AG04450 (cell line): ENCODE data around the gene YAP1. TPM values are rescaled to one million over a fixed set of nuclear protein-coding genes. Genes with fewer than 3 reads are reported as not detected.

Source experiments
- CTCF ChIA-PET: fragments of 300-600, 350-600 bp; formaldehyde crosslinking; extraction: SDS; loops from one replicate; lab custom pipeline; 2022; ENCODE audit warnings: antibody characterized with exemption, inconsistent platforms; lab: Charles Lee
- POLR2A ChIA-PET: fragments of 350-600 bp; formaldehyde crosslinking; extraction: SDS; loops from one replicate; lab custom pipeline; 2021; ENCODE audit warnings: antibody characterized with exemption, inconsistent platforms; lab: Yijun Ruan, JAX
- DNase-seq: peaks from one replicate; pipeline ENCODE4 v3.0.0-alpha.2; 2011; ENCODE audit warnings: low read depth, low spot score
- H3K27ac ChIP-seq: one replicate; pipeline ENCODE4 v1.5.1; 2012; ENCODE audit warnings: low read depth, low read length, control low read depth
- H3K27me3 ChIP-seq: one replicate; pipeline ENCODE4 v1.6.0; 2012; ENCODE audit warnings: low read length; ENCODE audit not compliant: control insufficient read depth, insufficient read depth
- H3K4me3 ChIP-seq: 2 replicates; pipeline ENCODE4 v1.5.1; 2011; ENCODE audit warnings: mild to moderate bottlenecking, low read depth, low read length, control low read depth
- H3K9me3 ChIP-seq: 2 replicates; pipeline ENCODE4 v1.5.1; 2012; ENCODE audit warnings: low read length; ENCODE audit not compliant: control insufficient read depth, insufficient read depth
- CTCF ChIP-seq: IDR thresholded peaks from 2 replicates; pipeline ENCODE4 v1.5.1; 2011; ENCODE audit warnings: low read depth, low read length, control low read depth, inconsistent platforms
- polyA plus RNA-seq: library from polyadenylated mRNA; depleted of rRNA; stranded (reverse); fragments of >200 nt; gene quantifications from 2 replicates; pipeline ENCODE4 v1.2.3, GENCODE V29; 2011

The YAP1 gene
- polyA plus RNA-seq, 1 experiment = 117 TPM

DNA sequence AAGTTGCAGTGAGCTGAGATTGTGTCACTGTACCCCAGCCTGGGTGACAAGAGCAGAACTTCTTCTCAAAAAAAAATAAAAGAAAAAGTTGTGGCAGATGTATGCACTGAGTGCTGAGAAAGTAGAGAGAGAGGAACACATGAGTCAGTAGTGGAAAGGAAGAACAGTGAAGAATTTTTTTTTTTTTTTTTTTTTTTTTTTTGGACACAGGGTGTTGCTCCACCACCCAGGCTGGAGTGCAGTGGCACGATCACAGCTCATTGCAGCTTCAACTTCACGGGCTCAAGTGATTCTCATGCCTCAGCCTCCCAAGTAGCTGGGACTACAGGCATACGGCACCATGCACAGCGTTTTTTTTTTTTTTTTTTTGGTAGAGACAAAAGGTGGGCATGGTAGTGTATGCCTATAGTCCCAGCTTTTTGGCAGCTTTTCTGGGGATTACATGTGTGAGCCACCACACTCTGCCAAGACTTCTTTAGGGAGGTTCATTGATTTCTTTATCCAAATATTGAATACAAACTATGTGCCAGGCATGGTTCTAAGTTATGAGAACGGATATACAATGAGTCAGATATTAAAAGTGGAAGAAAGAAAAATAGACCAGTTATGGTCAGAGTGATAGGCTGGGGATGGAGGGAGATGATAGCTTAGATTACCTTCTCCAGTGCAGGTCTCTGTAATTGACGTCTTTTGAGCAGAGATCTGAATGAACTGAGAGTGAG, 62.0 kb downstream of the YAP1 start:
- TF ChIP-seq CTCF = no peak
- POLR2A ChIA-PET = interaction anchor here (0.5 to 1.1 kb wide), 4 partner anchors 15 to 1343 kb away, joined by 4 to 5 read pairs (median 5); no protein-coding TSS in a partner anchor
- no peak for DNase-seq

GRCh38 chr11:102177126-102177525, 66.9 kb downstream of the YAP1 start:
- Histone ChIP-seq H3K27me3 (no peaks in the 10 kb centered on the region), H3K27ac (peak overlapping the region; percentile 77), H3K4me3 (no peak overlapping the region), H3K9me3 (no peaks in the 10 kb centered on the region)
- no peak for TF ChIP-seq CTCF
- ChIA-PET CTCF (interaction anchor here (1.2 kb wide), 1 partner anchor 111 kb away, joined by 3 read pairs; no protein-coding TSS in a partner anchor), POLR2A (interaction anchor here (0.7 to 2.0 kb wide), 4 partner anchors 10 to 75 kb away, joined by 5 to 12 read pairs (median 7); no protein-coding TSS in a partner anchor)
- DNase-seq = no peak

More for the DNA sequence above, 62.0 kb downstream of the YAP1 start:
- H3K9me3 ChIP-seq = no peaks in the 10 kb centered on the region
- CTCF ChIA-PET = interaction anchor here (0.5 to 2.6 kb wide), 5 partner anchors 12 to 311 kb away, joined by 3 to 7 read pairs (median 4); no protein-coding TSS in a partner anchor
- H3K4me3 ChIP-seq = no peak overlapping the region
- no peaks in the 10 kb centered on the region for H3K27me3 ChIP-seq
- peak overlapping the region; percentile 71 for H3K27ac ChIP-seq

DNA sequence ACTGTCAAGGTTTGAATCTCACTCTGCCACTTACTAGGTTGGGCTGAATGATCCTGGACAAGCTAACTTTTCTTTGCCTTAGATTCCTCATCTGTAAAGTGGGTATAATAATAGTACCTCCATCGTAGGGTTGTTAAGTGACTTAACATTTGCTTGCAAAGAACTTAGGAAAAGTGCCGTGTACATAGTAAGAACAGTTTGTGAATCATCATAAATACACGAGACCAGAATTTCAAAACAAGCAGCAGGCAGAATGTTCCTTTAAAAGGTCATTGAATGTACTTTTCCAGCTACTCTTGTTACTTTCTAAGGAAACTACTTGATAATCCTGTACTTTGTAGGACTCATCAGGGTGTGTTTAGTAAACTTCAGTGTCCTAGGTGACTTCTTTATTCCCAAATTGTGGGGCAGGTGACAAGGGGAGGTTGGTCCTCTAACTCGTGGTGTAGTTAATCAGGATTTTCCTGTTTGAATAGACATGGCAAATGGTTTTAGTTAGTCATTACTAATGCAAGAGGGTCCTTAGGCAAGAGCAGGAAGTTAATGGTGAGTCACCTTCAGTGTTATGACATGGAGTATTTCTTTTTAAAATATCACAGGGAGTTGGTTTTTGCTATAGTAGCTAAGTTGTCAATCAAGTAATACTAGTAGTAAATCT, 67.9 kb downstream of the YAP1 start:
- Histone ChIP-seq H3K27ac (peak overlapping the region; percentile 77), H3K27me3 (no peaks in the 10 kb centered on the region), H3K4me3 (no peak overlapping the region), H3K9me3 (no peaks in the 10 kb centered on the region)
- no peak for TF ChIP-seq CTCF
- ChIA-PET POLR2A (interaction anchor here (0.7 to 2.0 kb wide), 2 partner anchors 9 to 48 kb away, joined by 3 to 7 read pairs; no protein-coding TSS in a partner anchor), CTCF (interaction anchor here (1.2 kb wide), 1 partner anchor 110 kb away, joined by 3 read pairs; no protein-coding TSS in a partner anchor)
- DNase-seq = peak; percentile 54

DNA sequence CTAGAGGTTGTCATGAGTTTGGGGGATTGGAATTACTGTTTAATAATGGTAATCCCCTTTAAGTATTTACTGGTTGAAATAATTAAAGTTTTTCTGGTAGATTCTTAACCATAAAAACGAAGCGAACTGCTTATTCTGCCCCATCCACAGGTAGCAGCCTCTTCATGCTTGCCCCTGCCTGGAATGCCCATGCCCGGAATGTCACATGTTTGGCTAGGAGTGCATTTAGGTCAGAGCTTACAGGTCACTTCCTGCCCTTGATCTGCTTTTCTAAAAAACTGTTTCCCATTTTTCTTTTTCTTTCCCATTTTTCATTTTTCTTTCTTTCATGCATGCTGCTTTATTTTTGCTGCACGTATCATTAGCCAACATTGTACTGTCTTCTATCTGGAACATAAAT, 69.1 kb downstream of the YAP1 start:
- no peak overlapping the region for H3K27ac ChIP-seq
- no peaks in the 10 kb centered on the region for H3K27me3 ChIP-seq
- no peak overlapping the region for H3K4me3 ChIP-seq
- ChIA-PET POLR2A (interaction anchor here (0.7 kb wide), 1 partner anchor 18 kb away, joined by 5 read pairs; no protein-coding TSS in a partner anchor), CTCF (no interaction called here)
- no peak for DNase-seq
- TF ChIP-seq CTCF = no peak
- no peaks in the 10 kb centered on the region for H3K9me3 ChIP-seq
